HCT116 (cell line): ENCODE results near the gene SPATA21. TPM values are rescaled to one million over a fixed set of nuclear protein-coding genes. Genes with fewer than 3 reads are reported as not detected.

Experiments used
- ATAC-seq: fragments of 200-7000 bp; cut with Tn5 transposase; 2 replicates; pipeline ENCODE4 v1.9.1; 2020; ENCODE audit warnings: mild to moderate bottlenecking, moderate library complexity
- BruUV-seq: library from RNA; stranded (reverse); fragments of 400-500 nt; replicated peaks from 2 replicates; lab custom pipeline; 2021; lab: Mats Ljungman, UMichigan
- CTCF ChIA-PET: fragments of 300-600 bp; sonication (Branson Sonifier 250); formaldehyde crosslinking; loops from one replicate; lab custom pipeline; 2021; ENCODE audit warnings: antibody characterized with exemption; lab: Charles Lee
- POLR2A ChIA-PET: fragments of 300-600, 350-600 bp; sonication (Branson Sonifier 250); formaldehyde crosslinking; loops from one replicate; lab custom pipeline; 2021; ENCODE audit warnings: antibody characterized with exemption; lab: Charles Lee
- RAD21 ChIA-PET, 2 experiments: fragments of 300-600 bp; sonication (Branson Sonifier 250); formaldehyde crosslinking; loops; one replicate each; lab custom pipeline; 2023; ENCODE audit warnings: low total read pairs in 2 of 2; ENCODE audit not compliant: uncharacterized antibody in 2 of 2, unreplicated experiment in 2 of 2, low non-redundant PET in 1 of 2; lab: Charles Lee
- DNase-seq: peaks from one replicate; pipeline ENCODE4 v3.0.0-alpha.2; 2010; ENCODE audit warnings: low read depth, low spot score
- H2AFZ ChIP-seq: fragments of 200-600 bp; shearing (Covaris generic), sonication (generic); 2 replicates; pipeline ENCODE4 v1.6.1; 2017; ENCODE audit warnings: low read depth, mixed run types, mixed read lengths, antibody characterized with exemption, low read length; ENCODE audit not compliant: poor library complexity, severe bottlenecking
- H3K27ac ChIP-seq: 2 replicates; pipeline ENCODE4 v1.5.1; 2012; ENCODE audit warnings: low read depth, low read length
- H3K27me3 ChIP-seq: fragments of 200-600 bp; sonication (generic); 2 replicates; pipeline ENCODE4 v1.6.1; 2016; ENCODE audit warnings: mixed run types, low read length, mixed read lengths; ENCODE audit not compliant: insufficient read depth
- H3K36me3 ChIP-seq, 2 experiments: fragments of 200-500 bp in 1 of 2; fragments of 200-600 bp in 1 of 2; sonication (Bioruptor generic) in 1 of 2; sonication (generic) in 1 of 2; 2 replicates each; pipeline versions ENCODE4 v1.5.1 to v1.6.1; 2014 to 2016; ENCODE audit warnings: low read length in 2 of 2, inconsistent platforms in 1 of 2, mixed read lengths in 1 of 2, mixed run types in 1 of 2; ENCODE audit not compliant: insufficient read depth in 2 of 2, control insufficient read depth in 1 of 2
- H3K4me1 ChIP-seq, 2 experiments: fragments of 200-600 bp in 1 of 2; sonication (generic) in 1 of 2; 2 replicates each; pipeline versions ENCODE4 v1.5.1 to v1.6.1; 2012 to 2017; ENCODE audit warnings: low read length in 2 of 2, inconsistent platforms in 1 of 2, mild to moderate bottlenecking in 1 of 2, mixed read lengths in 1 of 2, mixed run types in 1 of 2, moderate library complexity in 1 of 2; ENCODE audit not compliant: insufficient read depth in 2 of 2, control insufficient read depth in 1 of 2
- H3K4me2 ChIP-seq: fragments of 200-600 bp; sonication (generic); 2 replicates; pipeline ENCODE4 v1.6.1; 2017; ENCODE audit warnings: mixed run types, low read length, mixed read lengths
- H3K4me3 ChIP-seq, 2 experiments: fragments of 200-600 bp in 1 of 2; sonication (generic) in 1 of 2; replicated peaks in 1 of 2; 2 replicates each; pipeline ENCODE4 v1.5.1; 2011 to 2016; ENCODE audit warnings: low read length in 2 of 2, control low read depth in 1 of 2, low read depth in 1 of 2, mild to moderate bottlenecking in 1 of 2, mixed read lengths in 1 of 2, mixed run types in 1 of 2
- H3K79me2 ChIP-seq: fragments of 200-600 bp; sonication (generic); 2 replicates; pipeline ENCODE4 v1.6.1; 2017; ENCODE audit warnings: mild to moderate bottlenecking, mixed run types, low read length, moderate library complexity, mixed read lengths; ENCODE audit not compliant: insufficient read depth
- H3K9ac ChIP-seq: fragments of 200-600 bp; sonication (generic); 2 replicates; pipeline ENCODE4 v1.6.1; 2016; ENCODE audit warnings: low read length, mixed read lengths
- H3K9me2 ChIP-seq: fragments of 200-600 bp; sonication (generic), shearing (Covaris generic); 2 replicates; pipeline ENCODE4 v1.6.1; 2017; ENCODE audit warnings: mixed run types, mild to moderate bottlenecking, moderate library complexity; ENCODE audit not compliant: insufficient read depth
- H3K9me3 ChIP-seq, 2 experiments: fragments of 200-500 bp in 1 of 2; fragments of 200-600 bp in 1 of 2; sonication (Bioruptor generic) in 1 of 2; sonication (generic) in 1 of 2; 2 replicates each; pipeline ENCODE4 v1.6.1; 2014 to 2017; ENCODE audit warnings: low read length in 2 of 2, mixed read lengths in 2 of 2, inconsistent platforms in 1 of 2, low read depth in 1 of 2, mild to moderate bottlenecking in 1 of 2, mixed run types in 1 of 2, moderate library complexity in 1 of 2; ENCODE audit not compliant: control insufficient read depth in 1 of 2, insufficient read depth in 1 of 2
- H4K20me1 ChIP-seq: fragments of 200-600 bp; sonication (generic), shearing (Covaris generic); 2 replicates; pipeline ENCODE4 v1.6.1; 2017; ENCODE audit warnings: mixed run types, mild to moderate bottlenecking, moderate library complexity; ENCODE audit not compliant: insufficient read depth
- CBX3 ChIP-seq: IDR thresholded peaks from 2 replicates; pipeline ENCODE4 v1.6.1; 2012; ENCODE audit warnings: low read depth
- CEBPB ChIP-seq: IDR thresholded peaks from 2 replicates; pipeline ENCODE4 v1.6.1; 2012; ENCODE audit warnings: low read depth
- ELF1 ChIP-seq: IDR thresholded peaks from 2 replicates; pipeline ENCODE4 v1.6.1; 2012; ENCODE audit warnings: low read depth, borderline replicate concordance
- EZH2 ChIP-seq: fragments of 200-600 bp; sonication (generic); IDR thresholded peaks from 2 replicates; pipeline ENCODE4 v1.6.1; 2017; ENCODE audit warnings: antibody characterized with exemption, mixed run types
- FOSL1 ChIP-seq: IDR thresholded peaks from 2 replicates; pipeline ENCODE4 v1.6.1; 2012; ENCODE audit warnings: low read depth
- JUND ChIP-seq: IDR thresholded peaks from 2 replicates; pipeline ENCODE4 v1.6.1; 2012
- POLR2A ChIP-seq: IDR thresholded peaks from 2 replicates; pipeline ENCODE4 v1.7.0; 2011; ENCODE audit warnings: borderline replicate concordance; ENCODE audit not compliant: insufficient read depth, insufficient read length; ENCODE audit errors: extremely low read depth
- POLR2AphosphoS5 ChIP-seq: IDR thresholded peaks from 2 replicates; pipeline ENCODE4 v1.6.1; 2011; ENCODE audit warnings: mild to moderate bottlenecking, low read depth, low read length, moderate library complexity
- RAD21 ChIP-seq: IDR thresholded peaks from 2 replicates; pipeline ENCODE4 v1.6.1; 2012; ENCODE audit warnings: low read depth, mild to moderate bottlenecking
- SIN3A ChIP-seq: IDR thresholded peaks from 2 replicates; pipeline ENCODE4 v1.6.1; 2012; ENCODE audit warnings: low read depth
- SP1 ChIP-seq: IDR thresholded peaks from 2 replicates; pipeline ENCODE4 v1.6.1; 2012; ENCODE audit warnings: low read depth
- SRF ChIP-seq: IDR thresholded peaks from 2 replicates; pipeline ENCODE4 v1.6.1; 2012; ENCODE audit warnings: low read depth
- TCF7L2 ChIP-seq: IDR thresholded peaks from 2 replicates; pipeline ENCODE4 v1.7.0; 2011; ENCODE audit warnings: borderline replicate concordance, inconsistent platforms; ENCODE audit not compliant: insufficient read depth, insufficient read length; ENCODE audit errors: extremely low read depth
- intact Hi-C: fragments of 100-400 bp; cut with micrococcal nuclease; formaldehyde crosslinking; loops from 2 replicates; pipeline ENCODE4 v1.10.0; 2022
- total RNA-seq: library from RNA; stranded (reverse); gene quantifications from one replicate; pipeline ENCODE4 v1.2.1, GENCODE V29; 2021; ENCODE audit not compliant: unreplicated experiment
- TF ChIP-seq, protein P1 (sequence below): IDR thresholded peaks from 2 replicates; pipeline ENCODE4 v1.6.1; 2011; ENCODE audit warnings: mild to moderate bottlenecking, low read length, moderate library complexity; ENCODE audit not compliant: insufficient replicate concordance; ENCODE audit errors: extremely low read depth
- TF ChIP-seq, protein P2 (sequence below): IDR thresholded peaks from 2 replicates; pipeline ENCODE4 v1.6.1; 2012; ENCODE audit warnings: low read depth

SPATA21 gene
- total RNA-seq, 1 experiment from 2014 or later = not detected

- H3K4me3 ChIP-seq = no peak overlapping the region
- CTCF ChIA-PET = no interaction called here
- intact Hi-C loops = no loop called here
- peaks cover 22% of the 10 kb centered on the region; the same call in 1 of the 2 replicates for H4K20me1 ChIP-seq
- H3K4me1 ChIP-seq = peaks cover 15 to 50% of the 10 kb centered on the region in 2 experiments
- POLR2A ChIA-PET = no interaction called here
- H3K9ac ChIP-seq = no peak overlapping the region
- no peaks in the 10 kb centered on the region for H3K9me2 ChIP-seq
- H3K27me3 ChIP-seq = no peaks in the 10 kb centered on the region
- no peak for TF ChIP-seq EZH2
- no peak for TF ChIP-seq CBX3
- TF ChIP-seq JUND = no peak
- no peak for TF ChIP-seq POLR2AphosphoS5
- TF ChIP-seq TCF7L2 = no peak
- TF ChIP-seq CEBPB = no peak
- TF ChIP-seq SP1 = no peak
- TF ChIP-seq, protein P1, sequence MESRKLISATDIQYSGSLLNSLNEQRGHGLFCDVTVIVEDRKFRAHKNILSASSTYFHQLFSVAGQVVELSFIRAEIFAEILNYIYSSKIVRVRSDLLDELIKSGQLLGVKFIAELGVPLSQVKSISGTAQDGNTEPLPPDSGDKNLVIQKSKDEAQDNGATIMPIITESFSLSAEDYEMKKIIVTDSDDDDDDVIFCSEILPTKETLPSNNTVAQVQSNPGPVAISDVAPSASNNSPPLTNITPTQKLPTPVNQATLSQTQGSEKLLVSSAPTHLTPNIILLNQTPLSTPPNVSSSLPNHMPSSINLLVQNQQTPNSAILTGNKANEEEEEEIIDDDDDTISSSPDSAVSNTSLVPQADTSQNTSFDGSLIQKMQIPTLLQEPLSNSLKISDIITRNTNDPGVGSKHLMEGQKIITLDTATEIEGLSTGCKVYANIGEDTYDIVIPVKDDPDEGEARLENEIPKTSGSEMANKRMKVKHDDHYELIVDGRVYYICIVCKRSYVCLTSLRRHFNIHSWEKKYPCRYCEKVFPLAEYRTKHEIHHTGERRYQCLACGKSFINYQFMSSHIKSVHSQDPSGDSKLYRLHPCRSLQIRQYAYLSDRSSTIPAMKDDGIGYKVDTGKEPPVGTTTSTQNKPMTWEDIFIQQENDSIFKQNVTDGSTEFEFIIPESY = no peak
- TF ChIP-seq RAD21 = no peak
- no peak for TF ChIP-seq SRF
- no peak for TF ChIP-seq POLR2A
- no peak for TF ChIP-seq FOSL1
- TF ChIP-seq SIN3A = no peak
- TF ChIP-seq, protein P2, sequence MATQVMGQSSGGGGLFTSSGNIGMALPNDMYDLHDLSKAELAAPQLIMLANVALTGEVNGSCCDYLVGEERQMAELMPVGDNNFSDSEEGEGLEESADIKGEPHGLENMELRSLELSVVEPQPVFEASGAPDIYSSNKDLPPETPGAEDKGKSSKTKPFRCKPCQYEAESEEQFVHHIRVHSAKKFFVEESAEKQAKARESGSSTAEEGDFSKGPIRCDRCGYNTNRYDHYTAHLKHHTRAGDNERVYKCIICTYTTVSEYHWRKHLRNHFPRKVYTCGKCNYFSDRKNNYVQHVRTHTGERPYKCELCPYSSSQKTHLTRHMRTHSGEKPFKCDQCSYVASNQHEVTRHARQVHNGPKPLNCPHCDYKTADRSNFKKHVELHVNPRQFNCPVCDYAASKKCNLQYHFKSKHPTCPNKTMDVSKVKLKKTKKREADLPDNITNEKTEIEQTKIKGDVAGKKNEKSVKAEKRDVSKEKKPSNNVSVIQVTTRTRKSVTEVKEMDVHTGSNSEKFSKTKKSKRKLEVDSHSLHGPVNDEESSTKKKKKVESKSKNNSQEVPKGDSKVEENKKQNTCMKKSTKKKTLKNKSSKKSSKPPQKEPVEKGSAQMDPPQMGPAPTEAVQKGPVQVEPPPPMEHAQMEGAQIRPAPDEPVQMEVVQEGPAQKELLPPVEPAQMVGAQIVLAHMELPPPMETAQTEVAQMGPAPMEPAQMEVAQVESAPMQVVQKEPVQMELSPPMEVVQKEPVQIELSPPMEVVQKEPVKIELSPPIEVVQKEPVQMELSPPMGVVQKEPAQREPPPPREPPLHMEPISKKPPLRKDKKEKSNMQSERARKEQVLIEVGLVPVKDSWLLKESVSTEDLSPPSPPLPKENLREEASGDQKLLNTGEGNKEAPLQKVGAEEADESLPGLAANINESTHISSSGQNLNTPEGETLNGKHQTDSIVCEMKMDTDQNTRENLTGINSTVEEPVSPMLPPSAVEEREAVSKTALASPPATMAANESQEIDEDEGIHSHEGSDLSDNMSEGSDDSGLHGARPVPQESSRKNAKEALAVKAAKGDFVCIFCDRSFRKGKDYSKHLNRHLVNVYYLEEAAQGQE = no peak
- TF ChIP-seq ELF1 = no peak
- H3K9me3 ChIP-seq = no peaks in the 10 kb centered on the region
- H2AFZ ChIP-seq = no peak overlapping the region
- no peak overlapping the region for H3K4me2 ChIP-seq
- H3K36me3 ChIP-seq = peaks cover 0 to 8% of the 10 kb centered on the region in 2 experiments; a peak in 2 of 4 replicates
- peaks cover 91% of the 10 kb centered on the region for H3K79me2 ChIP-seq
- RAD21 ChIA-PET = interaction anchor here in 1 of 2 experiments (0.6 kb wide), 1 partner anchor 63 kb away, joined by 4 read pairs; no protein-coding TSS in a partner anchor
- H3K27ac ChIP-seq = no peak overlapping the region
- no TSS peak for BruUV-seq
- ATAC-seq (no peak), DNase-seq (no peak)
These were observed 65.5 kb downstream of the SPATA21 start for GRCh38 chr1:16371725-16372124.
